ENCODE data around the gene XRCC4.

DNA sequence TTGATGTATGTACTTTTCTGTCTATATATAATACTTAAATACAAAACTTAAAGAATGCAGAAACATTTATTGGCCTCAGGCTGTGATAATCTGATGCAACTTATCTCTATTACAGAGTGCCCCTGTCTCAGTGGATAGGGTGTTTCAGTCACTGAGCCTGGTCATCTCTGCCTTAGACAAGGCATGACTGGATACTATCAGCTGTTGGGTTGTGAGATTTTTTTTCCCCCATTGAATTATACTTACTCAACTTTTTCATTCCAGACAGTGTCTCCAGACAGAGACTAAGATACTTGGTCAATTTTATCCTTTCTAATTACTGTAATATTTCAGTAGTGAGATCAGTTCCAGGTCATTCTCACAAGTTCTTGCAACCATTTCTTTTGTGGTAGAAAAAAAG, 26.7 kb downstream of the XRCC4 start:
- TF ChIP-seq POLR2A (IDR thresholded peaks at IDR 0.05) (no peak), EP300 (IDR thresholded peaks at IDR 0.05) (no peak)
- TF ChIP-seq, protein P1, sequence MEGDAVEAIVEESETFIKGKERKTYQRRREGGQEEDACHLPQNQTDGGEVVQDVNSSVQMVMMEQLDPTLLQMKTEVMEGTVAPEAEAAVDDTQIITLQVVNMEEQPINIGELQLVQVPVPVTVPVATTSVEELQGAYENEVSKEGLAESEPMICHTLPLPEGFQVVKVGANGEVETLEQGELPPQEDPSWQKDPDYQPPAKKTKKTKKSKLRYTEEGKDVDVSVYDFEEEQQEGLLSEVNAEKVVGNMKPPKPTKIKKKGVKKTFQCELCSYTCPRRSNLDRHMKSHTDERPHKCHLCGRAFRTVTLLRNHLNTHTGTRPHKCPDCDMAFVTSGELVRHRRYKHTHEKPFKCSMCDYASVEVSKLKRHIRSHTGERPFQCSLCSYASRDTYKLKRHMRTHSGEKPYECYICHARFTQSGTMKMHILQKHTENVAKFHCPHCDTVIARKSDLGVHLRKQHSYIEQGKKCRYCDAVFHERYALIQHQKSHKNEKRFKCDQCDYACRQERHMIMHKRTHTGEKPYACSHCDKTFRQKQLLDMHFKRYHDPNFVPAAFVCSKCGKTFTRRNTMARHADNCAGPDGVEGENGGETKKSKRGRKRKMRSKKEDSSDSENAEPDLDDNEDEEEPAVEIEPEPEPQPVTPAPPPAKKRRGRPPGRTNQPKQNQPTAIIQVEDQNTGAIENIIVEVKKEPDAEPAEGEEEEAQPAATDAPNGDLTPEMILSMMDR (IDR thresholded peaks at IDR 0.05): no peak

Data from sigmoid colon (tissue), 4 donors.